ENCODE results near the gene CYP2C18. TPM values are rescaled to one million over a fixed set of nuclear protein-coding genes. Genes with fewer than 3 reads are reported as not detected.

The CYP2C18 gene
- total RNA-seq, 1 experiment from 2014 or later = 0.17 TPM

GRCh38 chr10:94676496-94676895 is 7.0 kb upstream of the CYP2C18 start:
- RAD21 ChIA-PET (ENCODE audit: low non-redundant PET in 1 of 2, low total read pairs in 2 of 2, uncharacterized antibody in 2 of 2, unreplicated experiment in 2 of 2) = no interaction called here
- ATAC-seq (no peak), DNase-seq (ENCODE audit: low read depth, low spot score) (no peak)
- H3K9me2 ChIP-seq (ENCODE audit: insufficient read depth) = no peaks in the 10 kb centered on the region
- BruUV-seq (replicated peaks) = no TSS peak
- H3K4me3 ChIP-seq (replicated peaks in 1 of 2; ENCODE audit: low read depth in 1 of 2, low read length in 2 of 2) = no peak overlapping the region
- H3K36me3 ChIP-seq (ENCODE audit: control insufficient read depth in 1 of 2, insufficient read depth in 2 of 2, low read length in 2 of 2) = no peaks in the 10 kb centered on the region
- H2AFZ ChIP-seq (ENCODE audit: low read depth, low read length, poor library complexity, severe bottlenecking) = no peak overlapping the region
- no peak overlapping the region for H3K4me2 ChIP-seq (ENCODE audit: low read length)
- H4K20me1 ChIP-seq (ENCODE audit: insufficient read depth) = no peaks in the 10 kb centered on the region
- H3K9me3 ChIP-seq (ENCODE audit: control insufficient read depth in 1 of 2, insufficient read depth in 1 of 2, low read depth in 1 of 2, low read length in 2 of 2) = no peaks in the 10 kb centered on the region
- no peak overlapping the region for H3K27ac ChIP-seq (ENCODE audit: low read depth, low read length)
- POLR2A ChIA-PET = no interaction called here
- H3K9ac ChIP-seq (ENCODE audit: low read length) = no peak overlapping the region
- H3K27me3 ChIP-seq (ENCODE audit: insufficient read depth, low read length) = no peaks in the 10 kb centered on the region
- CTCF ChIA-PET = no interaction called here
- no peaks in the 10 kb centered on the region for H3K4me1 ChIP-seq (ENCODE audit: control insufficient read depth in 1 of 2, insufficient read depth in 2 of 2, low read length in 2 of 2)
- no peaks in the 10 kb centered on the region for H3K79me2 ChIP-seq (ENCODE audit: insufficient read depth, low read length)
- intact Hi-C loops (cut with micrococcal nuclease) = no loop called here
- TF ChIP-seq REST (IDR thresholded peaks at IDR 0.05; ENCODE audit: low read depth) (no peak), EGR1 (IDR thresholded peaks at IDR 0.05; ENCODE audit: low read depth) (no peak), ZFX (IDR thresholded peaks at IDR 0.05) (no peak), FOSL1 (IDR thresholded peaks at IDR 0.05; ENCODE audit: low read depth) (no peak), RAD21 (IDR thresholded peaks at IDR 0.05; ENCODE audit: low read depth) (no peak), TCF7L2 (IDR thresholded peaks at IDR 0.05; ENCODE audit: borderline replicate concordance, extremely low read depth, insufficient read depth, insufficient read length) (no peak), POLR2A (IDR thresholded peaks at IDR 0.05; ENCODE audit: borderline replicate concordance, extremely low read depth, insufficient read depth, insufficient read length) (no peak), ZBTB33 (IDR thresholded peaks at IDR 0.05; ENCODE audit: extremely low read depth, insufficient replicate concordance, low read length) (no peak)
